Stimulated activated CD8-positive, alpha-beta memory T cell treated with anti-CD3 and anti-CD28 coated beads, Interleukin-4, amount 100 ng/mL, for 1 hour (primary cell): Measurements from ENCODE around the gene DCLK2.

Experiments used
- DNase-seq, 2 donors: peaks; one replicate each; pipeline ENCODE4 v3.0.0-alpha.2; 2020; ENCODE audit warnings: low read depth in 2 of 2, low spot score in 1 of 2

The DCLK2 gene

GRCh38 chr4:150256225-150256620 lies 178.0 kb downstream of the DCLK2 start:
- DNase-seq, result no peak

DNA sequence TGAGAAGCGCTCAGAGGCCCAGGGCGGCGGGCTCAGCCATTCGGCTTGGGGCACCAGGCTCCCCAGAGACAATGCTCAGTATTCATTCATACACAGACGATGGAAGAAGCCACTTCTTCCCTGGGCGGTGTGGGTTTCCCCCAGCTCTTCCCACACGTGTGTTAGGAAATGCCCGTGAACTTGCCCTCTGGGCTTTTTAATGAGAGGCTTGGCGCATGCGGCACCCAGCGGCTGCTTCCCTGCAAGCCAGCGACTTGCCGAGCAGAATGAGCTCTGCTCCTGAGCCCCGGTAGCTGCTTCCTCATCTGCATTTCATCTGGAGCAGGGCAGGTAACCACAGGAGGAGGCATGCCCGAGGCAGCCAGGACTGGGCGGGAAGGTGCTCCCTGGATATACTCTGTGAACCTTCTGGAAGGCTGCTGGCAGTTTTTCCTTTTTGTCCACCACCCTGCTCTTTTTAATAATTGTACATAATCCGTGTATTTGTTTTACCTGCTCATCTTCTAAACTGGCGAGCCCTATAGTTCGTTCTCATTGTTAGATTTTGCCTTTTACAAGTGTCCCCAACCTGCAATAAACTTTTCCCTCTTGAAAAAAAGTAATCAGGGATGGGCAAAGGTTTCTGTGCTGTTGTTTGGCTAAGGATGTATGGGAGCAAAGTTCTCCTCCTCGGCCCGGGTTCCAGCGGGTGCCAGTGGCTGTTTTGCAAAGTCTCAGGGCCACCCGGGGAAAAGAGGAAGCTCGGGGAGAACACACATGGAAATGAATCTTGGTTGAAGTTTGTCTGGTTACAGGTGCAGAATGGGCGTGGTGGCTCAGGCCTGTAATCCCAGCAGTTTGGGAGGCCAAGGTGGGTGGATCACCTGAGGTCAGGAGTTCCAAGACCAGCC lies 178.8 kb downstream of the DCLK2 start:
- no peak for DNase-seq

GRCh38 chr4:150258569-150258968 lies 180.3 kb downstream of the DCLK2 start:
- no peak for DNase-seq

DNA sequence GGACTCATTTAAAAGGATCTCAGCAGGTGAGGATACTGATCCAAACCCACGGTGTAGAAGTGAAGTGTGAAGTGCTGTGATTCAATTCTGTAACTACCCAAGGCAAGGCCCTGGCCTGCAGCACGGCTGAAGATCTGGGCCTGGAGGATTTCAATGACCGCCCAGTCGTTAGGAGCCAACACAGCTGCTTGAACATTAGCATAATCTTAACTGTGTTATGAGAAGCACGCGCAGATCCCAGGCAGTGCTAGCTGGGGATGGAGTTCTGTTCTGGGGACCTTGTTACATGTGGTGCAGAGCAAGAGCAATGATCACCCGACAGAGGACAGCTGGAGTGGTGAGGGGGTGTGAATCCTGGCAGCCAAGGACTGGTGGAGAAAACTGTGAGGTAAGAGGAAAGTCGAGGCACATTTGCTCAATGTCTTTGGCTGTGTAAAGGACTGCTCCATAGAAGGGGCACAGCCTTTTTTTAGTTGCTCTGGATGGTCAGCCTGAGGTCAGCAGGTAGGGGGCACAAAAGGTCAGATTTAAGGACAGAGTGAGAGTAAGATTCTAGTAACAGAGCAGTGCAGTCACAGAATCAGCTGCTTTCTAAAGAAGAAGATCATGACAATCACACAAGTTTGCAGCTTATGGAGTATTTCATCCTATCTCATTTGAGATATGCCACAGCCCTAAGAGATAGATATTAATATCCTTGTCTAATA lies 181.8 kb downstream of the DCLK2 start:
- DNase-seq, result no peak

DNA sequence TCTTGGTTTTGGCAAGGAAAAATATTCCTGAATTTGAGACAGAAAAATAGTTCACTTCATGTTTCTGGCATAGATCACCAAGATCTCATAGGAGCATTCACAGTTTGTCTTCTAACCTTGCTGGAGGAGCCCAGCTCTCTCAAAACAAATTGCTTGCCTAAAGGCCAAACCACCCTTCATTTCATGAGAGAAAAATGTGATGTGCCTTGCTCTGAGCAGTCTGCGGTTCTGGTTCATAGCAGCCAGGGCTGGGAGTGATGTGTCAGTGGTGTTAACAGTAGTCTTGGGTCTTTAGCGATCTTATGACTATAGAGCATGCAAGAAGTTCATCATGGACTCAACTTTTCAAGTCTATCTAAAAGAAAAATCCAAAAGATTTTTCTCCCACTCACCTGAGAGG lies 183.3 kb downstream of the DCLK2 start:
- DNase-seq, result no peak

DNA sequence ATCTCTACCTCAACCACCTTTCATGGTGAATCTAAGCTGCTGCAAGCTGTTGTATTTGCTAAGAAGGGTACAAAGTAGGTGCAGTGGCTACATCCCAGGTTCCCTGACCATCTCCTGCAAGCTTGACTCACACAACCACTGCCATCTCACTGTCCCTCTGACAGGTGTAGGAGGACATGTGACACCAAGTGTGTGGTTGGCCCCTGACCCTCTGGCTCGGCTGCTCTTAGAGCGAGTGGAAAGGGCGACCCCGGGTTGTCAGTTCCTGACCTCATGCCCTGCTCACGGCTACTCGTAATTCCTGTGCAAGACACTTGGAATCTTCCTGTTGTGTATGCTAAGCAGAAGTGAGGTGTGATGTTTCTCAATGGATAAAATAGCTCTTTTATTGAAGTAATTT lies 184.4 kb downstream of the DCLK2 start:
- DNase-seq, result no peak

GRCh38 chr4:150264595-150265161 lies 186.4 kb downstream of the DCLK2 start:
- no peak for DNase-seq

GRCh38 chr4:150265806-150266205 lies 187.6 kb downstream of the DCLK2 start:
- no peak for DNase-seq

- DNase-seq, result no peak
Observed at GRCh38 chr4:150268444-150268843, 190.2 kb downstream of the DCLK2 start.

DNA sequence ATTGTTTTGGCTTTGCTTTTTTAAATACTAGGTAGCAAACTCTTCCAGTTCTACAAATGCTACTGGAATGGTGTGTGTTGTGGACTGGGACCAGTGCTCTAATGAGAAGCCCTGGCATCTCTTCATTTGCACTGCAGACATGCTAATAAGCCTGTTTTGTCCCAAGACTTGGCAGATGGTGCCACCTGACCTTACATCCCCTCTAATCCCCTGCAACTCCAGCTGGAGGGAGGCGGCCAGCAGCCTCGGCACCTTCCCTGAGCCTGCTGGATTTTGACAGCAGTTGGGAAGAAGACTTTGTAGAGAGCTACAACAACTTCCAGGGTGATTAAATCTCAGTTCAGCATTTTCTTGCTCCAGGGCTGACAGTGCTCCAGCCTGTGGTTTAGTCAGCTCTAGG lies 200.0 kb downstream of the DCLK2 start:
- no peak for DNase-seq

DNA sequence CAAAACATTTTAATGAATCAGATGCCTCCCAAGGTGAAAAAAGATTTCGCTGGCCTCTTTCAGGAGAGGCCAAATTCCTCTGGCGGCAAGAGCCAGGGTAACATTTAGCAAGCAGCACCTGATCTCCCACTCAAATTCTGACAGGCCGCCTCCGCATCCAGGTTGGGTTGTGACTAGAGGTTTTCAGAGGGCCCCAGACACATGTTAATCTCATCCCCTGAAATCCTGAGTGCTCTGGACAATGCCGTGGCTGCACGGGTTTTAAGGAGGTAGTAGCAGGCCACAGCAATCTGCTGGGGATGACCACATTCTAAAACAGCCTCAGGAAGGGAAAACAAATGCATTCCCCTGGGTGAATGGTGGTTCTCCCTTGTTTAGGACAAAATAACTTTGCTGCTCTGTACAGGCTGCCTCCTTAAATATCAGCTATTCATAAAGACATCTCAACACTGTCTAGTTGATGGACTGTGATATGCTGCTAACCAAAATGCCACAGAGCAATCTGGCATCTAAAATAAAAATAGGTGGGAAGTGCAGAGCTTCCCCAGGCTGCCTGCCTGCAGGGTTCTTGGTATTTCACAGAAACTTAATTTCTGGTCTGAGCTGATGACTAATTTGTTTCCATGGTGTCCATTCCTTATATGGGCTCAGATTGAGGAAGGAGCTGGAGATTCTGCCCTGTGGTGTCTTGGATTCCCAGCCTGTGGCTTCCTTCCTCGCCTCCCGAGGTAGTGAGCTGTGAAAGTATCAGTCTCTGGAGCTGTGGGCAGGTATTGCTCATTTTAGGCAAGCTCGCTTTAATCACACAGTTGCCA lies 202.0 kb downstream of the DCLK2 start:
- no peak for DNase-seq

DNA sequence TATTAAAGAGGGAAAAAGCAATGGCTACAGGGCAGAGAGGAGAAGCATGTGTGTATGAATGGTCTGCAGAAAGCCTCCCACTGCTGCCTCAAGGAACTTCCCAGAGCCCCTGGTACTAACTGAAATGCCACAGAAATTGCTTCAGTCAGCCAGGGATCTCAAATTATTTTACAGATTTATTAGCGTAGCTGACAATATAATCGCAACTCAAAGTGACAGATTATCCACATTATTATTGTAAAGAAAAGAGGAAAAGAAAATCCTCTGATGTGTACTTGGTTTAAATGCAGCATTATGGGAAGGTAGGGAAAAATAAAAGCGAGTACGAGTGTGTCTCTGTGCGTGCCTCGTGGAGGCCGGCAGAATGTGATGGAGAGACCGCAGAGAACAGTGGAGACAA lies 202.7 kb downstream of the DCLK2 start:
- DNase-seq, result no peak

GRCh38 chr4:150283689-150284088 lies 205.4 kb downstream of the DCLK2 start:
- no peak for DNase-seq

DNA sequence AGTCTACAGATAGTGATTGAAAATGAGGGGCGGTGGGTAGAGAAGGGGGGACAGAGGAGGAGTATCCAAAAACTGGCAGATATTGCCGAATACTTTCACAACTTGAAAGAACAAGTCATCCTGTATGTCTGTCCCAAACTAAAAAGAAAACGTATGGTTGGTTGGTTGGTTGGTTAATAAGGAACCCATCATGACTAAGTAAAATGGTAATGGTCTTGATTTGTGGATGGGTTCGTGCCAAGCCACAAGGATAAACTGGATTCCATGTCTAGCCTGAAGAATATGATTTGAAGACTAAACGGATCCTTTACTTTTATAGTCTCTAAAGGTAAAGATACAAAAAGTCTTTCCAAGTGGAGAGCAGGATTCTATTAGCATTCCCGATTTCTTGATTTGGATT lies 208.4 kb downstream of the DCLK2 start:
- no peak for DNase-seq

DNA sequence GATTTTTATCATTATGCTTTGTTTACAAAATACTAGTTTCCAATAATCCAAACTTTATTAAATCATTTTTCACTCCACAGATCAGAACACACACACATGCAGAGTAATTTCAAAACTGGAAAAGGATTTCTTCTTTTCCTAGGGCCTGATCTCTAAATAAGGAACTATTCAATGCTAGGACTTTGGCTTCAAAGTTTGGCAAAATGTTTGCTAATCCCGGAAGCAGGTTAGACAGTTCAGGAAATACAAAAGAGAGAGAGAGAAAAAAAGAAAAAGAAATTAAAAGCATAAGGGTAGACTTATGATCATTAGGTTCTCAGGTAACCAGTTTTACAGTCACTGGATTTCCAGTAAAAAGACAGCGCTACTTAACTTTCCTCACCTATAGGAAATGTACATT lies 211.0 kb downstream of the DCLK2 start:
- no peak for DNase-seq

DNA sequence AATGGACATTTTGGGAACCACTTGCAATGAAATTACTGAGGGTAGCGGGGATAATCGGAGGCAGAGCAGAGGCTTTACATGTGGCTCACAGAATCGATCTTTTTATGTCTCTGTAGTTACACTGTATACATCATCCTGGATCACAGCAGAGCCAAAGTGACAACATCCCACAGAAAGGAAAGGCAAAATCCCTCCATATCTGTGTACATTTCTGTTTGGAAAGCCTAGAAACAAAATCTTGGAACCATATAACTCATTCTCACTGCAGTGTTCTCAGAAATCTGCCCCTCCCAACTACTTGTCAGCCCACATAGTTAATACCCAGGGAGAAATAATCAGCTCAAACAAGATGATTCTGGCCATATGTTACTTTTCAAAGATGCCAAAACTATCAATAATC lies 211.6 kb downstream of the DCLK2 start:
- DNase-seq, result no peak

DNA sequence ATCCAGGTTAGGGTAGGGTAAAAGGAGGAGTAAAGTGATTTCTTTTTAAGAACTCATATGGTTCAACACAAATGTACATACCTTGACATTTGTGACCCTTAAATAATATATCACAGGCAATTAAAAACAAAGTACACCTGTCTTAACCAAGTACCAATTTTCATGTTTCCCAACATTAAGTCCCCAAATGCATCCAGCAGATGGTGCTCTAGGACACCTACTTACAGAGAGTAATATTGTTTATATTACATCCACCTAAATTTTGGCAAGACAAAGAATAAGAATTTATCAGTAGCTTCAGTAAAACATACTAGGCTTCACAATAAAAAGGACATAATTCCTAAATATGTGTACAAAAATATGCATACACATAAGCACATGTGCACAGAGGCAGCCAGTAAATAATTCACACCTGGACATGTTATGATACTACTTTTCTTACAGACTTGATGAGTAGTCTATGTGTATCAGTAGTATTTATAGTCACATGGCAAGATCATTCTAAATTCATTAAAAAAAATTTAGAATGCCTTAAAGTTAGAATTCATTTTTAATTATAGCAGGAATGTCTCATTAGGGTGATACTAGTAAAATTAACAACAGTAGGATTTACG lies 219.7 kb downstream of the DCLK2 start:
- DNase-seq, result no peak

- no peak for DNase-seq
Observed at GRCh38 chr4:150299816-150300215, 221.6 kb downstream of the DCLK2 start.

DNA sequence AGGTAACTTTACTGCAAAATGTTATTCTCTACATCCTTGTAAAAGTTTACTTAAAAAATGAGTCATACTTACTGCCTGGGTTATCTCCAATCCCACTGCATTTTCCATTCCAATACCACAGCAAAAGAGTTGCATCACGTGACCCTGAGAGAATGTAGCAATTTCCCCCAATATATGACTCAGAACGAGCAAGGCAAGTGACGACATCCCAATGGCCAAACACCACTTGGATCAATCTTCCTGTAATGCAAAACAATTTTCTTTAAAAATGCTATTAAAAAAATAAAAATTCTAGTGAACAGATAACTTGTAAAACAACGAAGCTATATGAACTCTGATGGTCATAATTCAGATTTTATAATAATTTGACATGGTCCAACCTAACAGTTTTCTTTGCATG lies 224.3 kb downstream of the DCLK2 start:
- DNase-seq, result no peak

DNA sequence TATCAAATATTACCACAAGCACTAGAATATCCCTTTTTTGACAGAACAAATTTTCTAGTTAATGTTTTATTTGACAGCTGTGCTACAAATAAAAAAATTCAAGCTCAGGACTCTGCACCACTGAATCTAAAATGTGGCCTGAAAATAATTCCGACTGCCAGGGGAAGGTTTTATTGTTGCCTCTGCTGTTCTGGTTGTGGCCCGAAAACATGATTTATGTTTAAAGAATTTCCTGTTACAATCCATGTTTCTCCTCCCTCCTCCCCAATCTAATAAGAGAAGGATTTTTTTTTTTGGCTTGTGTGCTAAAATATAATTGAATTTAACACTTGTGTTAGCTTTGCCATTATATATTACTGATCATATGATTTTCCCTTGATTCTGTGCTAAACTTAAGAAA lies 227.8 kb downstream of the DCLK2 start:
- no peak for DNase-seq

- DNase-seq, result no peak
Observed at GRCh38 chr4:150306719-150307118, 228.5 kb downstream of the DCLK2 start.
